KOPT-K1 (cell line): ENCODE measurements around the gene ENAH.

ENCODE experiments used
- H3K27ac ChIP-seq: fragments of 200-600 bp; sonication (generic); 2 replicates; pipeline ENCODE4 v1.5.1; 2016; ENCODE audit warnings: antibody characterized with exemption, mild to moderate bottlenecking, low read depth, low read length; ENCODE audit not compliant: poor library complexity, severe bottlenecking
- H3K36me3 ChIP-seq: fragments of 200-600 bp; sonication (generic); 2 replicates; pipeline ENCODE4 v1.5.1; 2017; ENCODE audit warnings: antibody characterized with exemption, mild to moderate bottlenecking, low read length, moderate library complexity; ENCODE audit not compliant: insufficient read depth
- H3K9me3 ChIP-seq: fragments of 200-600 bp; sonication (generic); 2 replicates; pipeline ENCODE4 v1.5.1; 2017; ENCODE audit warnings: antibody characterized with exemption, low read length, mild to moderate bottlenecking; ENCODE audit not compliant: insufficient read depth, poor library complexity, severe bottlenecking

The ENAH gene

GRCh38 chr1:225460021-225460736 is 192.7 kb downstream of the ENAH start:
- Histone ChIP-seq H3K27ac (peak overlapping the region; percentile 59), H3K9me3 (no peaks in the 10 kb centered on the region)

GRCh38 chr1:225458222-225458631 is 194.7 kb downstream of the ENAH start:
- Histone ChIP-seq H3K27ac (no peak overlapping the region), H3K36me3 (no peaks in the 10 kb centered on the region), H3K9me3 (no peaks in the 10 kb centered on the region)

More at GRCh38 chr1:225460021-225460736, 192.7 kb downstream of the ENAH start:
- no peaks in the 10 kb centered on the region for H3K36me3 ChIP-seq

DNA sequence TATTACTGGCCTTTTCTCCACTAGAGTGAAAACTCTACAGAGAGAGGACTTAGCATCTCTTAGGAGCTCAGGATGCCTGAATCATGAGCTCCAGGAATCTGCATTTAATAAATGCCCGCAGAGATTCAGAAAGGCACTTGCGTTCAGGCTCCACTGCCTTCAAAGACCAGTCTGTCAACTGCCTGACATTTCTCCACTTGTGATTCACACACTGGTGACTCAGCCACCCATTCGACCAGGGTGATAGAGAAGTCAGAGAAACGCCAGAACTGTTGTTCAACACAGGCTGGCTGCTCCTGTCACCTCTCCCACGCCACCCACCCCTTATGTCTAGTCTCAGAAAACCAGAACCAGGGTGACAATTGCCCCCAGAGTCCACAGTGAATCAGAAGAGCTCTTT is 198.2 kb downstream of the ENAH start:
- no peaks in the 10 kb centered on the region for H3K9me3 ChIP-seq
- no peak overlapping the region for H3K27ac ChIP-seq
- H3K36me3 ChIP-seq, result no peaks in the 10 kb centered on the region

- Histone ChIP-seq H3K9me3 (no peaks in the 10 kb centered on the region), H3K27ac (no peak overlapping the region), H3K36me3 (no peaks in the 10 kb centered on the region)
Measured at GRCh38 chr1:225453797-225454648, 198.9 kb downstream of the ENAH start.

DNA sequence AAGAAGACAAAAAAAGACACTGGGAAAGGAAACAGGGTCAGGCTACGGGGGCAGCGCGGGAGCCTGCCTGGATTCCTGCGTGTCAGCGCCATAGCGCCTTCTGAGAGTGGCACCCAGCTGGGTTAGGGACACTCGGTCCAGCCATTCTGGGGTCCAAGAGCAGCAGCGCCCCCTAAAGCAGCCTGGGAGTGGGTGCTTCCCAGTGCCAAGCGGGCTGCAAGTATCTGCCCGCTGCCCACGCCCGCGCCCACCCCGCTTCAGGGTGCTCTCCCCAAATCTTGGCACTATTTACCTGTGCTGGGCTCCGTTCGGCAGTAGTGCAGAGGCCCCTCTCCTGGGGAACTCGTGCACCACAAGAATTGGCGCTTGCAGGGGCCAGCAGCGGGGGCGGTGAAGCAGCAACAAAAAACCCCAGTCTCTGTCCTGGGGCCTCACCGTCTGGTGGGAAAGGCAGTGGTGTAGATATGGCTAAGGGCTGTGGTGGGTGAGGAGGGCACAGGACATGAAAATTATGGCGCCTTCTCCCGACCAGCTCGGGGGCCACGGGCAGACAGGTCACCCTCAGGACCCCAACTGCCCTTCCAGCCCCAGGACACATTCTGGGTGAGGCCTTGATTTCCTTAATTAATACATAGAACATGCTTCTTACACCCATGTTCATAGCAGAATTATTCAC is 200.9 kb downstream of the ENAH start:
- no peaks in the 10 kb centered on the region for H3K36me3 ChIP-seq
- no peak overlapping the region for H3K27ac ChIP-seq
- no peaks in the 10 kb centered on the region for H3K9me3 ChIP-seq

GRCh38 chr1:225451340-225451739 is 201.6 kb downstream of the ENAH start:
- Histone ChIP-seq H3K27ac (no peak overlapping the region), H3K36me3 (no peaks in the 10 kb centered on the region), H3K9me3 (no peaks in the 10 kb centered on the region)

GRCh38 chr1:225450491-225451191 is 202.3 kb downstream of the ENAH start:
- Histone ChIP-seq H3K9me3 (no peaks in the 10 kb centered on the region), H3K27ac (no peak overlapping the region), H3K36me3 (no peaks in the 10 kb centered on the region)

GRCh38 chr1:225449774-225450173 is 203.1 kb downstream of the ENAH start:
- Histone ChIP-seq H3K36me3 (no peaks in the 10 kb centered on the region), H3K27ac (no peak overlapping the region), H3K9me3 (no peaks in the 10 kb centered on the region)

DNA sequence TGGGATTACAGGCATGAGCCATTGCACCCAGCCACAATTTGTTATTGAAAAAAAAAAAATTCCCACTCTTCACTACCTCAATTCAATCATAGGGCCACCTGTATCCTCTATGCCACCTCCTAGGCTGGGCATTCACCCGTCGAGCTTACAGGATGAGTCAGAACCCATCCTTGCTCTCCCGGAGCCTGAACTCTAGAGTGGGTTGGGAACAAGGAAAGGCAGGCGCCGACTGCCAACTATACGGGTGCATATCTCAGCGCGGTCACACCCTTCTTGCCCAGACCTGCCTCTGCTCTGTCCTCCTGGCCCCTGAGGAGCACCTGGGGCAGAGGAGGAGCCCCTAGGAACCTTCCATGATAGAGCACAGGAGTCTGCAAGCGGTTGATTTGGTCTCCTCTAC is 203.7 kb downstream of the ENAH start:
- H3K9me3 ChIP-seq, result no peaks in the 10 kb centered on the region

GRCh38 chr1:225448146-225448805 is 204.6 kb downstream of the ENAH start:
- no peak overlapping the region for H3K27ac ChIP-seq
- no peaks in the 10 kb centered on the region for H3K9me3 ChIP-seq
- H3K36me3 ChIP-seq, result no peaks in the 10 kb centered on the region

More for the DNA sequence above, 203.7 kb downstream of the ENAH start:
- Histone ChIP-seq H3K36me3 (no peaks in the 10 kb centered on the region), H3K27ac (no peak overlapping the region)

- H3K27ac ChIP-seq, result no peak overlapping the region
- no peaks in the 10 kb centered on the region for H3K36me3 ChIP-seq
- no peaks in the 10 kb centered on the region for H3K9me3 ChIP-seq
Measured at GRCh38 chr1:225447650-225448089, 205.3 kb downstream of the ENAH start.

DNA sequence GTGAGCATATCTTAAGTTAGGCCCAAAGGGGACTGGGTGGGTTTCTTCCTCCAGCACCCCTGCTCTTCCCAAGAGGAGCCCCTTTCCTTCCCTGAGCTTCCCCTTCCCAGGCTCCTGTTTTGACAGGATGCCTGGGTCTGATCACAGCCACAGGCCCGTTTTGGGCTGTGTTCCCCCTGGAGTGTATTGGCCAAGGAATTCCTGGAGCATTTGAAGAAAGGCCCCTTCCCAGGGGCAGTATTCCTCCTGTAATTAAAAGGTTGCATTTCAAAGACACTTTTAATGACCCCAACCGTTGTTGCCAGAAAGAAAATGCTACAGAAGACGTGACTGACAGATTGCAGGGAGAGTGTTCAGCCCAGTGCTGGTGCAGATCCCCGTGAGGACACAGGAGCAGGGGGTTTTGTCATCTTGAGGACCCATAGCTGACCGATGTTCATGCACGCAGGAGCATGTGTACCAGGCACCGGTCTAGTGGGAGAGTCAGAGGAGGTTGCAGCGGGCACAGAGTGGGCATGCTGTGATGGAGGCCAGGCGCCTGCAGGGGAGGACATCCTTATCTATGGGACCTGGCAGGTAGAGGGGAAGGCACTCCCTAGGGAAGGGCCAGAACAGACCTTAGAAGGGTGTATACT is 205.8 kb downstream of the ENAH start:
- H3K9me3 ChIP-seq, result no peaks in the 10 kb centered on the region
- no peak overlapping the region for H3K27ac ChIP-seq

DNA sequence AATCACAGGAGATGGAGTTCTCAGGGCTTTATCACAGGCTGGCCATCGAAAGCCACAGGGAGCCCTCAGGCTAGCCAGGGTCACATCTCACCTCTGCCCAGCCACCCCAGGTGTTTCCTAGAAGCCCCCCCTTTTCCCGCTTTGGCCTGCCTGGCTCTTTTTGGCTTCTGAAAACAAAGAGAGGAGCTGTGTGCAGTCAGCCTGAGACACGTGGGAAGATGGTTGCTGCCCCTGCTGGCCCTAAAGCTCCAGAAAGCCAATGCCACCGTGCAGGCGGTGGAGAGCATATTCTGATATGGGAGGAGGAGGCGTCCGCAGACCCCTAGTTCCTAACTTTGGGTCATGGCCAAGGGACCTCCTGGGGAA is 206.3 kb downstream of the ENAH start:
- Histone ChIP-seq H3K36me3 (no peaks in the 10 kb centered on the region), H3K9me3 (no peaks in the 10 kb centered on the region), H3K27ac (peak overlapping the region; percentile 80)

More for the DNA sequence above, 205.8 kb downstream of the ENAH start:
- H3K36me3 ChIP-seq, result no peaks in the 10 kb centered on the region
